HAP-1 (cell line): Measurements from ENCODE around the gene STK33.

Experiments used
- DNase-seq, 2 experiments: peaks; one replicate each; pipeline ENCODE4 v3.0.0-alpha.2; 2016 to 2020; ENCODE audit warnings: low spot score in 2 of 2
- H3K27me3 ChIP-seq: fragments of 250-450 bp; sonication (Bioruptor Pico); 2 replicates; pipeline ENCODE4 v1.5.1; 2020; ENCODE audit warnings: low read depth, mild to moderate bottlenecking, moderate library complexity
- H3K36me3 ChIP-seq: fragments of 250-450 bp; sonication (Bioruptor Pico); replicated peaks from 2 replicates; pipeline ENCODE4 v1.5.1; 2020; ENCODE audit warnings: mild to moderate bottlenecking
- H3K4me1 ChIP-seq: fragments of 250-450 bp; sonication (Bioruptor Pico); 2 replicates; pipeline ENCODE4 v1.5.1; 2020; ENCODE audit warnings: mild to moderate bottlenecking
- H3K4me3 ChIP-seq: fragments of 250-450 bp; sonication (Bioruptor Pico); 2 replicates; pipeline ENCODE4 v1.5.1; 2020; ENCODE audit warnings: mild to moderate bottlenecking, moderate library complexity
- H3K9me3 ChIP-seq: fragments of 250-450 bp; sonication (Bioruptor Pico); 2 replicates; pipeline ENCODE4 v1.5.1; 2020; ENCODE audit warnings: mild to moderate bottlenecking, moderate library complexity
- in situ Hi-C: fragments of 300-500 bp; cut with MboI; formaldehyde crosslinking; loops from 3 replicates; pipeline ENCODE4 v1.14.3; 2020; ENCODE audit warnings: low sequenced_read_pairs, inconsistent platforms, mixed read lengths

The STK33 gene

GRCh38 chr11:8363921-8364320 lies 230.1 kb downstream of the STK33 start:
- no peaks in the 10 kb centered on the region for H3K36me3 ChIP-seq
- no peaks in the 10 kb centered on the region for H3K27me3 ChIP-seq
- H3K4me3 ChIP-seq, result no peak overlapping the region
- peaks cover 3% of the 10 kb centered on the region; the same call in 1 of the 2 replicates for H3K4me1 ChIP-seq
- no peaks in the 10 kb centered on the region for H3K9me3 ChIP-seq
- DNase-seq, result no peak
- in situ Hi-C loops, result no loop called here

GRCh38 chr11:8362899-8363298 lies 231.1 kb downstream of the STK33 start:
- H3K36me3 ChIP-seq, result no peaks in the 10 kb centered on the region
- in situ Hi-C loops, result no loop called here
- H3K4me3 ChIP-seq, result no peak overlapping the region
- DNase-seq, result no peak
- H3K9me3 ChIP-seq, result no peaks in the 10 kb centered on the region
- H3K4me1 ChIP-seq, result peaks cover 3% of the 10 kb centered on the region; the same call in 1 of the 2 replicates
- H3K27me3 ChIP-seq, result no peaks in the 10 kb centered on the region

DNA sequence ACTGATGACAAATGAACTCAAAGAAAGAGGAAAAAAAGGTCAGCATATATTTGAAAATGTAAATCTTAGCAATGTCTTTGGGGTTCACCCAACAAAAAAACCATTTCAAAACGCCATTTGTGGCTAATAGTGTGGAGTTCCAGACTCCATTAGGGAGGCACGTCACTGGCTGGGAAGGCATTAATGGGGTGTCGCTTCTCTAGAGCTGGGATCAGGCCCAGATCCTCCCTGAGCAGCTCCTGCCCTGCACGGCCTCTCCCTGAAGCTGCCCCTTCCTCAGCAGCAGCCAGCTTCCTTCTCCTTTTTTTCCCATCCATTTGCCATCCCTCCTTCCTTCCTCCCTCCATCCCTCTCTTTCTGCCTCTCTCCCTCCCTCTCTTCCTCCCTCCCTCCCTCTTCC lies 231.5 kb downstream of the STK33 start:
- no peak for DNase-seq
- Histone ChIP-seq H3K27me3 (no peaks in the 10 kb centered on the region), H3K9me3 (no peaks in the 10 kb centered on the region), H3K4me3 (no peak overlapping the region), H3K4me1 (peaks cover 3% of the 10 kb centered on the region; the same call in 1 of the 2 replicates), H3K36me3 (no peaks in the 10 kb centered on the region)
- in situ Hi-C loops, result no loop called here

DNA sequence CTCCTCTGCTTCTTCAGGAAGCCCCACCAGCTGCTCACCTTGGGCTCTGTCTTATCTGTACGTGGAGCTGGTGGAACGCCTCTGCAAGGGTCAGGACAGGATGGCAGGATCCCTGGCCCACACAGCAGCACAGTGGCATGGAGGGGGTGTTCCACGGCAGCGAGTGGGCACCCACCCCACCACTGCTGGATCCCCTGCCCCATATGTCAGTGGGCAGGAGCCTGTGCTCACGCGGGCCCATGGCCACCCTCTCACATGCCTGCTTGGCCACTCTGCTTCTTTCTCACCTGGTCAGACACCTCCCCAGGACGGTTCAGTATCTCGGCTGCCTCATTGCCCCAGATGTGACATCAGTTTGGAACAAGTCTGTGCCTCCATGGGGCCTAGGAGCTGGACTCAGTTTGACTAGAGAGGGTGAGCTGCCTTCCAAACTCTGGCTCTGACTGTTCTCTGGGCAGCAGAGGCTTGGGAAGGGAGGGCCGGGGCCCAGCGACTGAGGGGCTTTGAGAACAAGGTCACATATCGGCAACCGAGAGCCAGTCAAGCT lies 232.3 kb downstream of the STK33 start:
- H3K9me3 ChIP-seq, result no peaks in the 10 kb centered on the region
- no peaks in the 10 kb centered on the region for H3K36me3 ChIP-seq
- in situ Hi-C loops, result no loop called here

GRCh38 chr11:8361206-8361605 lies 232.8 kb downstream of the STK33 start:
- no peak for DNase-seq
- no peaks in the 10 kb centered on the region for H3K27me3 ChIP-seq
- no peak overlapping the region for H3K4me3 ChIP-seq
- H3K36me3 ChIP-seq, result no peaks in the 10 kb centered on the region
- H3K9me3 ChIP-seq, result no peaks in the 10 kb centered on the region
- in situ Hi-C loops, result no loop called here
- H3K4me1 ChIP-seq, result peaks cover 3% of the 10 kb centered on the region; the same call in 1 of the 2 replicates

More for the DNA sequence above, 232.3 kb downstream of the STK33 start:
- H3K4me3 ChIP-seq, result no peak overlapping the region
- DNase-seq, result no peak
- H3K4me1 ChIP-seq, result peaks cover 3% of the 10 kb centered on the region; the same call in 1 of the 2 replicates
- no peaks in the 10 kb centered on the region for H3K27me3 ChIP-seq

DNA sequence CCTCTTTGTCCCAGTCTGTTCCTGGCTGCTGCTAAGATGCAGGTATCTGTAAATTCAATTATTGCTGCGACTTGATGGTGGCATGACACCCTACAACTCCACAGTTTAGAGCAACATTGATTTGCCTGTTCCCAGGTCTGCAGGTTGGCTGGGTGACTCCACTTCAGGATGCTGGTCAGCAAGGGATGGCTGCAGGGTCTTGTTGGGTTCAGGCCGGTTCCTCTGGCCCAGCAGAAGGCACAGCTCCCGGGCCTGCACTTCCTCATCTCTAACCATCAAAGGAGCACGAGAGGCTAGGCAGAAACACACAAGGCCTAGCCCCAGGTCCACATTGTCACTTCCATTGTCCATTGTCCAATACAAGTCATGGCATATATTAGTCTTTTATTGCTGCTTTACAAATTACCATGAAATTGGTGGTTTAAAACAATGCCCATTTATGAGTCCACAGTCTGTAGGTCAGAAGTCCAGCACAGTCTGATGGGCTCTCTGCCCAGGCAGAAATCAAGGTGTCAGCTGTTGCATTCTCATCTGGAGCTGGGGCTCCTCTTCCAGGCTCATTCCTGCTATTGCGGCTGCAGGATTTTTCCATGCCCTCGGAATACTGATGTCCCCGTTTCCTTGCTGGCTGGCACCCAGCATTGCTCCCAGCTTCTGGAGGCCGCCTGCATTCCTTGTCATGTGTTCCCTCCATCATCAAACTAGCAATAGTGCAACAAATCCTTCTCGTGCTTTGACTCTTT lies 233.8 kb downstream of the STK33 start:
- in situ Hi-C loops, result no loop called here
- H3K36me3 ChIP-seq, result no peaks in the 10 kb centered on the region
- H3K27me3 ChIP-seq, result no peaks in the 10 kb centered on the region
- H3K9me3 ChIP-seq, result no peaks in the 10 kb centered on the region
- no peak overlapping the region for H3K4me3 ChIP-seq
- H3K4me1 ChIP-seq, result peaks cover 3% of the 10 kb centered on the region; the same call in 1 of the 2 replicates
- DNase-seq, result no peak

DNA sequence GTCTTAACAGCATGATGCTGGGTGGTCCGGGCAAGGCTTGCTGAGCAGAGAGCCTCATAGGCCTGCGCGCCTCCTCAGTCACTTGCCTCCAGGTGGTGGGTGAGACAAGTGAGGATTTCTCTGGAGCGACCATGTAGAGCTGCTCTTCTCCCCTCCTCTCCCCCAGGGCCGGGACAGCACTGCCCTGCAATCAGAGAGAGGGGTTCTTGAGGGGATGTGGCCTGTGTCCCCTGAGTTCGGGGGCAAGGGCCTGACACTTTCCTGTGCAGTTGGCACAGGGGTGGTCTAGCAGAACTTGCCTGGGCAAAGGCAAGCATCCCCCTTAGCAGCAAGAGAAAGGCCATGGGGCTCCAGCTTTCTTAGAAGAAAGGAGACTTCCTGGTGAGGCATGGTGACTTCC lies 234.5 kb downstream of the STK33 start:
- Histone ChIP-seq H3K4me1 (peaks cover 1% of the 10 kb centered on the region; the same call in 1 of the 2 replicates), H3K36me3 (no peaks in the 10 kb centered on the region), H3K27me3 (no peaks in the 10 kb centered on the region; the same call in 1 of the 2 replicates), H3K4me3 (no peak overlapping the region), H3K9me3 (no peaks in the 10 kb centered on the region)
- DNase-seq, result no peak
- in situ Hi-C loops, result no loop called here

GRCh38 chr11:8357891-8358566 lies 236.0 kb downstream of the STK33 start:
- no peak for DNase-seq
- H3K36me3 ChIP-seq, result no peaks in the 10 kb centered on the region
- H3K4me1 ChIP-seq, result no peaks in the 10 kb centered on the region
- no peak overlapping the region for H3K4me3 ChIP-seq
- H3K27me3 ChIP-seq, result no peaks in the 10 kb centered on the region; the same call in 1 of the 2 replicates
- no peaks in the 10 kb centered on the region for H3K9me3 ChIP-seq
- in situ Hi-C loops, result no loop called here

GRCh38 chr11:8357505-8357888 lies 236.5 kb downstream of the STK33 start:
- Histone ChIP-seq H3K27me3 (no peaks in the 10 kb centered on the region; the same call in 1 of the 2 replicates), H3K4me1 (no peaks in the 10 kb centered on the region), H3K4me3 (no peak overlapping the region), H3K9me3 (no peaks in the 10 kb centered on the region), H3K36me3 (no peaks in the 10 kb centered on the region)
- in situ Hi-C loops, result no loop called here
- DNase-seq, result no peak

DNA sequence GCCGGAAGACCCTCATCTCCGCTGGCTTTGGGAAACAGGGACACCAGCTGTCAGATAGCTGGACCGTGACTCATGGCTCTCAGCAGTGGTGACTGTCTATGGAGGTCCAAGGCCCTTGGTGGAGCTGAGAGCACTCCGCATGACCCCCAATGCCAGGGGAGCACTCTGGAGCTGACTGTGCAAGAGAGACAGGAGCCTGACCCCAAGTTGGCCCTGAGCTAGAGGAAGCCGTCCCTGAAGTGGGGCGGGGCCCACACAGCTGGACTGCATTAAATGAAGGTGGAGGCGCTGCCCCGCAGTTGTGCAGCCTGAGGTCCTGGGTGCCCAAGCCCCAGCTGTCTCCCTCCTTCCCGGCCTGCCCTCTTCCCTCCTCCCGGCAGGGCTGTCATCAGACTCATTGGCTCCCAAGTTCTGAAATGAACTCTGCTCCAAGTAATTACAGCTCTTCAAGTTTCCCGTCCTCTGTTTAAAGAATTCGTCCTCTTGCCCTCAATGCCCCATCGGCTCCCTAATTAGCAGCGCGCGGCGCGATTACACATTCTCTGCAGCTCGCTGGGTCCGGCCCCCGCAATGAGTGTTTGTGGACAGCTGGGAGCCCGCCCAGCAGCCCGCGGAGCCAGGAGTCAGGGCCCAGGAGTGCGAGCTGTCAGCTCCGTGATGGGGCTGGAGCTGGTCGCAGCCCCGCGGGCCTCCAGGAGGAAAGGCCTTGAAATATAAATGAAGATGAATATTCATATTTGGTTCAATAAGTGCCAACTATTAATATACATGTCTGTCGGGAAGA lies 237.1 kb downstream of the STK33 start:
- no peaks in the 10 kb centered on the region for H3K9me3 ChIP-seq
- DNase-seq, result no peak
- no peaks in the 10 kb centered on the region for H3K4me1 ChIP-seq
- in situ Hi-C loops, result no loop called here
- no peaks in the 10 kb centered on the region; the same call in 1 of the 2 replicates for H3K27me3 ChIP-seq
- H3K36me3 ChIP-seq, result no peaks in the 10 kb centered on the region
- no peak overlapping the region for H3K4me3 ChIP-seq

DNA sequence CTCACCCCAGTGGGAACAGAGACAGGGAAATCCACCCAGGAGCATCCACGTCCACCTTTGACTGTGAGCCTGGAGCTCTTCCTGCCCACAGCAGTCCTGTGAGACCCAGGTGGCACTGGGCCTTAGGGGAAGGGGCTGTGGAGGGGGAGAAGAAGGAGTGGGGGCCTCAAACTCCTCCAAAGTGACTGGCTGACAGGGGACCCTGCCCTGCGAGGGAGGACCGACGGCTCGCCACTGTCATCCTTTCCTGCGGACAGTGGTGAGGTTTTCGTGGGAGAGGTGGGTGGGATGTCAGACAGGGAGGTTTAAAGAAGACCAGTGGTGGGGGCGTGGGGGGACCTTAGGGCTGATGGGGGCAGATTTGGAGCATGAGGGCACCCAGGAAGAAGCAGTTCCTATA lies 237.8 kb downstream of the STK33 start:
- no peak for DNase-seq
- Histone ChIP-seq H3K4me3 (no peak overlapping the region), H3K9me3 (no peaks in the 10 kb centered on the region), H3K27me3 (no peaks in the 10 kb centered on the region; the same call in 1 of the 2 replicates), H3K36me3 (no peaks in the 10 kb centered on the region), H3K4me1 (no peaks in the 10 kb centered on the region)
- in situ Hi-C loops, result no loop called here

DNA sequence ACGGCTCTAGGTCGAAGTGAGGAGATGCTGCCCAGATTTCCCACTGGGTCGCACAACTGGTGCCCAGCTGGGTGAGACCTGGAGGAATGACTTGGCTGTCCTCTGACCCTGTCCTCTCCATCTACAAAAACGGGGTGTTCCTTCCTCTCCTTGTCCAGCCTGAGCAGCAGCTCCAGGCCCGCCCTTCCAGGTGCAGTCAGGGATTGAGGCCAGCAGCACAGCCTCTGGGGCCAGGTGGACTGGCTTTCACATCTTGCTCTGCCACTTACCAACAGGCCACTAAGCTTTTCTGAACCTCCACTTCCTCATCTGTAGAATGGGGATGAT lies 238.6 kb downstream of the STK33 start:
- H3K4me3 ChIP-seq, result no peak overlapping the region
- H3K27me3 ChIP-seq, result no peaks in the 10 kb centered on the region; the same call in 1 of the 2 replicates
- H3K36me3 ChIP-seq, result no peaks in the 10 kb centered on the region
- H3K9me3 ChIP-seq, result no peaks in the 10 kb centered on the region
- no peak for DNase-seq
- no peaks in the 10 kb centered on the region for H3K4me1 ChIP-seq
- in situ Hi-C loops, result no loop called here

DNA sequence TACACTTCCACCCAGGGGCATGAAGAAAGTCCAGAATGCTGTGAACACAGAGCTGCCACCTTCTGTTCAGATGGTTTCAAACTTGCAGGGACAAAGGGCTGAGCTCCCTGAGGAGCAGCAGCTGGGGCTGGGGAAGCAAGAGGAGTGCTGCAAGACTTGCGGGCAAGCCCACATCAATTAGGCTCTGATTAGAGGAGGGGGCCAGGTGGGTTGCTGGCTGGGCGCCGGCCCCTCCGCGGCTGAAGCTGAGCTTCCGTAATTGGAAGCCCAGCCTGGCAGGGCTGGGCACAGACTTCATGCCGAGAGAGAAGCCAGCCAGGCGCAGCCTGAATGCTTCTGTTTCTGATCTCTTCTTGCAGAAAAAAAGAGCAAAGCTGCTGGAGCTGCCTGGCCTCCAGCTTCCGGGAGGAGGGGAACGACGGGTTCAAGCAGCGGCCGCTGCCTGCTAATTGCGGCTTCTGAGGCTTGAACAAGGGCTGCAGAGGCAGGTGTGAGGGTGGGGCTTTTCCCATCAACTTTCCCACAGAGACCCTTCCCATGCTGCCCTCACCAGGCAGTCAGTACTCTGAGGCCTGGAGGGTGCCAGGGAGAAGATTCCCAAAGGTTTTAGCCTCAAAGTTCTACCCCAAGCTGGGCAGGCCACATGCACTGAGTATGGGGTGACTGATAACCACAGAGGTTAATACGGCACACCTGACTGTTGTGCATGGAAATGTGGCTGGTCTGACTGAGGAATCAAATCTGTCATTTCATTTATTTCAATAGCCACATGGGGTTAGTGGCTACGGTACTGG lies 239.2 kb downstream of the STK33 start:
- Histone ChIP-seq H3K27me3 (no peaks in the 10 kb centered on the region; the same call in 1 of the 2 replicates), H3K4me3 (no peak overlapping the region), H3K9me3 (no peaks in the 10 kb centered on the region), H3K4me1 (no peaks in the 10 kb centered on the region), H3K36me3 (no peaks in the 10 kb centered on the region)
- DNase-seq, result no peak
- in situ Hi-C loops, result no loop called here
